Nephron progenitor cell (in vitro differentiated cells): ENCODE results near the gene LRCH1.
A peak's percentile ranks its signal among the peaks of the same experiment; 100 is the strongest.

Experiments used
- DNase-seq: peaks from one replicate; pipeline ENCODE4 v3.0.0; 2021
- H3K27ac Mint-ChIP-seq: 2 replicates; pipeline ENCODE4 v1.8.0; 2021; ENCODE audit warnings: mild to moderate bottlenecking, moderate library complexity, mixed read lengths
- H3K27me3 Mint-ChIP-seq: 2 replicates; pipeline ENCODE4 v1.8.0; 2021; ENCODE audit warnings: mild to moderate bottlenecking, low read depth, mixed read lengths; ENCODE audit not compliant: poor library complexity
- H3K36me3 Mint-ChIP-seq: 2 replicates; pipeline ENCODE4 v1.8.0; 2021; ENCODE audit warnings: low read depth, mixed read lengths
- H3K4me1 Mint-ChIP-seq: 2 replicates; pipeline ENCODE4 v1.8.0; 2021; ENCODE audit warnings: mixed read lengths
- H3K4me3 Mint-ChIP-seq: 2 replicates; pipeline ENCODE4 v1.8.0; 2021; ENCODE audit warnings: mild to moderate bottlenecking, moderate library complexity, mixed read lengths
- H3K9me3 Mint-ChIP-seq: 2 replicates; pipeline ENCODE4 v1.8.0; 2021; ENCODE audit warnings: mild to moderate bottlenecking, moderate library complexity, mixed read lengths
- TF ChIP-seq, protein P1 (sequence below): fragments of 200-600 bp; sonication (generic); IDR thresholded peaks from 2 replicates; pipeline ENCODE4 v1.5.0; 2021; ENCODE audit warnings: antibody characterized with exemption

LRCH1 gene

DNA sequence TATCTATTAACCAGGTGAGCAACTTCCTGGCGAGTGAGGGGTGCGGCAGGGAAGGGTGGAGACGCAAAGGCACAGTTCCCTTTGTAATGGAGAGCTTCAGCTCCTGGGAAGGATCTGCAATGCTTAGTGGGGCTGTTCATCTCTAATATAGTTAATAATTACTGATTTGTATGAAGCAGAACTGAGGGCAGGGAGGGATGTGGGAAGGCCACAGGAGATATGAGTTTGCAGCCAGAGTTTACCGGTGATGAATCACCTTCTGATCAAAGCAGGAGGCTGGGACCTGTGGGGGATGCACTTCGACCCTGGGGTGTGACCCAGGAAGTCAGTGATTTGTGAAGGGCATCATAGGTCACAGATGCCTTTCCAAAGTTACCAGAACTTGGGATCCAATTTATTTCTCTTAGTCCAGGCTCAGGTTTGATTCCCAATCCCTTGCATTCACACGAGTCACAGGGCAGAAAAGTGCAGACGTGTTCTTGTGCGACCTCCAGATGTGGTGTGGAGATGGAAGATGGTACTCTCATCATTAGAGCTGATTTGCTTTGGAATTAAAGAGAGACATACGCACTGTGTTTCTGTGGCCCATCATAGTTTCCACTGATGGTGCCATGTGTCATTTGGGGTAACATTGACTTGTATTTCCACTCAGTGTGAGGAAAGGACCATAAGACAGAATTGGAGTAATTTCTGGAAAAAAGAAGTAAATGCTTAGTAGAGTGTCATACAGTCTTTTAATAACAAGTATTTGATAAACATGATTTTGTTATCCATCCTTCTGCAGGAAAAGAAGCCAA lies 55.0 kb downstream of the LRCH1 start:
- Mint-ChIP-seq H3K4me3 (peak overlapping the region; percentile 34), H3K9me3 (no peaks in the 10 kb centered on the region), H3K36me3 (no peaks in the 10 kb centered on the region), H3K27me3 (no peaks in the 10 kb centered on the region), H3K27ac (peak overlapping the region; percentile 78), H3K4me1 (peaks cover 62% of the 10 kb centered on the region)
- peak; percentile 8 for DNase-seq
- TF ChIP-seq, protein P1, sequence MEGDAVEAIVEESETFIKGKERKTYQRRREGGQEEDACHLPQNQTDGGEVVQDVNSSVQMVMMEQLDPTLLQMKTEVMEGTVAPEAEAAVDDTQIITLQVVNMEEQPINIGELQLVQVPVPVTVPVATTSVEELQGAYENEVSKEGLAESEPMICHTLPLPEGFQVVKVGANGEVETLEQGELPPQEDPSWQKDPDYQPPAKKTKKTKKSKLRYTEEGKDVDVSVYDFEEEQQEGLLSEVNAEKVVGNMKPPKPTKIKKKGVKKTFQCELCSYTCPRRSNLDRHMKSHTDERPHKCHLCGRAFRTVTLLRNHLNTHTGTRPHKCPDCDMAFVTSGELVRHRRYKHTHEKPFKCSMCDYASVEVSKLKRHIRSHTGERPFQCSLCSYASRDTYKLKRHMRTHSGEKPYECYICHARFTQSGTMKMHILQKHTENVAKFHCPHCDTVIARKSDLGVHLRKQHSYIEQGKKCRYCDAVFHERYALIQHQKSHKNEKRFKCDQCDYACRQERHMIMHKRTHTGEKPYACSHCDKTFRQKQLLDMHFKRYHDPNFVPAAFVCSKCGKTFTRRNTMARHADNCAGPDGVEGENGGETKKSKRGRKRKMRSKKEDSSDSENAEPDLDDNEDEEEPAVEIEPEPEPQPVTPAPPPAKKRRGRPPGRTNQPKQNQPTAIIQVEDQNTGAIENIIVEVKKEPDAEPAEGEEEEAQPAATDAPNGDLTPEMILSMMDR, result no peak

DNA sequence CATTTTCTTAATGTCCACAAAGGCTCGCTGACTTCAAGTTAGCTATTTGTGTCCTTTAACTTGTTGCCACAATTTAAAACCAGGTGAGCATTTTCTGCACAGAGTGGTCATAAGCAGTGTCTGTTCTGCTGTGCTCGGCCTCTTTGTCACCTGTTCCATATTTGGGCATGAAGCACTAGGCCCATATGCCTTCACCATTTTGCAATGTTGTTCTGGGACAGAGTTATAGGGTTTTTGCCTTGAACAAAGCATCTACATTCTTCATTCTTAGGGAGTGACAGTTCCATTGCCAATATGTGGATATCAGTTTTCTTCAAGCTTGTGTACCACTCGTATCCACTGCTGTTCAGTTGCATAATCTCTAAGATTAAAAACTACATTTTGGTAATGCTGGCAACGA lies 56.1 kb downstream of the LRCH1 start:
- H3K27me3 Mint-ChIP-seq, result no peaks in the 10 kb centered on the region
- TF ChIP-seq, protein P1, result no peak
- no peaks in the 10 kb centered on the region for H3K9me3 Mint-ChIP-seq
- no peaks in the 10 kb centered on the region for H3K36me3 Mint-ChIP-seq
- no peak overlapping the region for H3K4me3 Mint-ChIP-seq
- DNase-seq, result no peak
- H3K4me1 Mint-ChIP-seq, result peaks cover 59% of the 10 kb centered on the region
- H3K27ac Mint-ChIP-seq, result no peak overlapping the region

DNA sequence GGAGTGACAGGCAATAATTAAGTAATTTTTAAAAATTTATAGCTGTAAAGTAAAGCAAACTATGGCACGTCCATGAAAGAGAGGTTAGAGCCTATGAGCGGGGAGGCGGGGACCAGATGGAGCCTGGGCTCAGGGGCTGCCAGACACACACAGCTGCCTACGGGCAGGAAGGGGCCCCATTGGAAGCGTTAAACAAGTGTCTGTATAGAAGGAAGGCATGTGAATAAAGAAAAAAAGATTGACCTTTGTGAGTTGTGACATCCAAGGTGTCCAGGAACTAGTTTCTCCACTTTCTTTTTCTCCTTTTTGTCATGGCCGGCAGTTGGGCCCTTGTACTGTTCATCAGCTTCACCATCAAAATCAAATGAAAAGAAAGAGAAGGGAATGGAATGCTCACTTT lies 56.8 kb downstream of the LRCH1 start:
- no peak overlapping the region for H3K27ac Mint-ChIP-seq
- H3K9me3 Mint-ChIP-seq, result no peaks in the 10 kb centered on the region
- H3K36me3 Mint-ChIP-seq, result no peaks in the 10 kb centered on the region
- TF ChIP-seq, protein P1, result no peak
- H3K4me3 Mint-ChIP-seq, result no peak overlapping the region
- no peaks in the 10 kb centered on the region for H3K27me3 Mint-ChIP-seq
- peaks cover 61% of the 10 kb centered on the region for H3K4me1 Mint-ChIP-seq
- DNase-seq, result no peak

DNA sequence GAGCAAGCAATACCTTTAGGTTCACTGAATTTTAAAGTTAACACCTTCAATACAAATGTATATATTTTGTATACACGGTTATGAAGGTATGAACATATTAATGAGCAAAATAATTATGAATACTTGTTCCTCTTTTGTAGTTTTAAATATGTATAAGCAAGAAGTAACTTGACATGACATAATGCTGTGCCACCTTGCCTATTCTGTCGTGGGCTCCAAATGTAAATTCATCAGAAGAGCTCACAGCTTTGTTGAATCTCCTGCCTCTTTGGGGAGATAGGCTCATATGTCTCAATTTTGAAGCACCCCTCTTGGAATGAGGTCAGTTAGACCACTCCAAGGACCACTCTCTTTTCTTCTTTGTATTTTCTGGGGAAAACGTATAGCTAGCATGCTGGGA lies 59.3 kb downstream of the LRCH1 start:
- DNase-seq, result no peak
- Mint-ChIP-seq H3K27me3 (no peaks in the 10 kb centered on the region), H3K27ac (no peak overlapping the region), H3K4me3 (no peak overlapping the region), H3K4me1 (peaks cover 61% of the 10 kb centered on the region), H3K36me3 (no peaks in the 10 kb centered on the region), H3K9me3 (no peaks in the 10 kb centered on the region)
- TF ChIP-seq, protein P1, result no peak

DNA sequence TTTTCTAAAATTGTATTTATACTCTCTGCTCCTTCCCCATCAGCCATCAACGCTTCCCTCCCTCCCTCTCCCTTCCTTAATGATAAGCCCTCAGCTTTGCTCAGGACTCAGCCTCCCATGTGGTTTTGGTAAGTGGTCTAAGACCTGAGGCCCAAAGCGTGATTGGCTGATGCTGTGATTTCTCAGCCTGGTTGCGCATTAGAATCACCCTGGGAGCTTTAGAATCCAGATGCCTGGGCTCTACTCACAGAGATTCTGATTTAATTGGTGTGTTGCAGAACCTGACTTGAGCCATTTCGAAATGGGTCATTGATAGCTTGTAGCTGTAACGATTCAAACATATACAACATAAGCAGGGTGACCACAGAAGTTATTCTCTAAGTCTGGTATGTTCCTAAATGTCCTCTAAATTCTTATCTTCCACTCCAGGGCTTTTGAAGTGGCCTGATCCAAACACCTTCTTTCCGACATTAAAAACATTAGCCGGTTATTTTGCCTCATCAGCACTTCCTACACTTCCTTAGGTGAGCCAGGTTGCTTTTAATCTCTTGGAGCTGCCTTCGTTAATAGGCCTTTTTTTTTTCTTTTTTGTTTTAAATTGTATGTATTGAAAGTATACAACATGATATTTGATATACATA lies 60.6 kb downstream of the LRCH1 start:
- TF ChIP-seq, protein P1, result no peak
- no peaks in the 10 kb centered on the region for H3K27me3 Mint-ChIP-seq
- no peak for DNase-seq
- H3K27ac Mint-ChIP-seq, result no peak overlapping the region
- H3K36me3 Mint-ChIP-seq, result no peaks in the 10 kb centered on the region
- no peaks in the 10 kb centered on the region for H3K9me3 Mint-ChIP-seq
- H3K4me3 Mint-ChIP-seq, result no peak overlapping the region
- H3K4me1 Mint-ChIP-seq, result peaks cover 58% of the 10 kb centered on the region
